ENCODE results near the gene ARHGAP15. TPM values are rescaled to one million over a fixed set of nuclear protein-coding genes. Genes with fewer than 3 reads are reported as not detected.

Gene ARHGAP15
- polyA plus RNA-seq, 2 donors, result 0.69 to 1.1 TPM

GRCh38 chr2:143717536-143718168 lies 588.4 kb downstream of the ARHGAP15 start:
- H3K9me3 ChIP-seq (ENCODE audit: control insufficient read depth in 2 of 2, insufficient read depth in 1 of 2, low read depth in 1 of 2, low read length in 1 of 2), result peaks cover 0 to 4% of the 10 kb centered on the region in 2 donors
- H3K27me3 ChIP-seq (ENCODE audit: control insufficient read depth in 1 of 2, insufficient read depth in 2 of 2, low read length in 2 of 2), result peaks cover 0 to 2% of the 10 kb centered on the region in 2 donors
- no peaks in the 10 kb centered on the region for H3K36me3 ChIP-seq (ENCODE audit: control insufficient read depth in 2 of 2, insufficient read depth in 2 of 2, low read length in 1 of 2)
- WGBS, 2 donors, result 56 to 60% methylated on average over 10 of the region's 10 CpGs
- no peak overlapping the region for H3K4me3 ChIP-seq (ENCODE audit: low read depth in 1 of 2, low read length in 2 of 2)
- H3K27ac ChIP-seq (ENCODE audit: low read depth in 2 of 2, low read length in 1 of 2), result no peak overlapping the region
- no peaks in the 10 kb centered on the region for H3K4me1 ChIP-seq (ENCODE audit: control insufficient read depth in 2 of 2, insufficient read depth in 2 of 2, low read length in 1 of 2)

GRCh38 chr2:143718745-143719144 lies 589.5 kb downstream of the ARHGAP15 start:
- Histone ChIP-seq H3K27ac (ENCODE audit: low read depth in 2 of 2, low read length in 1 of 2) (no peak overlapping the region), H3K27me3 (ENCODE audit: control insufficient read depth in 1 of 2, insufficient read depth in 2 of 2, low read length in 2 of 2) (no peaks in the 10 kb centered on the region), H3K4me3 (ENCODE audit: low read depth in 1 of 2, low read length in 2 of 2) (no peak overlapping the region), H3K9me3 (ENCODE audit: control insufficient read depth in 2 of 2, insufficient read depth in 1 of 2, low read depth in 1 of 2, low read length in 1 of 2) (peaks cover 0 to 3% of the 10 kb centered on the region in 2 donors), H3K4me1 (ENCODE audit: control insufficient read depth in 2 of 2, insufficient read depth in 2 of 2, low read length in 1 of 2) (no peaks in the 10 kb centered on the region), H3K36me3 (ENCODE audit: control insufficient read depth in 2 of 2, insufficient read depth in 2 of 2, low read length in 1 of 2) (no peaks in the 10 kb centered on the region)
- WGBS, 2 donors, result 75 to 83% methylated on average over 2 of the region's 2 CpGs

GRCh38 chr2:143719406-143719805 lies 590.2 kb downstream of the ARHGAP15 start:
- Histone ChIP-seq H3K27me3 (ENCODE audit: control insufficient read depth in 1 of 2, insufficient read depth in 2 of 2, low read length in 2 of 2) (no peaks in the 10 kb centered on the region), H3K9me3 (ENCODE audit: control insufficient read depth in 2 of 2, insufficient read depth in 1 of 2, low read depth in 1 of 2, low read length in 1 of 2) (no peaks in the 10 kb centered on the region), H3K27ac (ENCODE audit: low read depth in 2 of 2, low read length in 1 of 2) (no peak overlapping the region), H3K4me1 (ENCODE audit: control insufficient read depth in 2 of 2, insufficient read depth in 2 of 2, low read length in 1 of 2) (no peaks in the 10 kb centered on the region), H3K36me3 (ENCODE audit: control insufficient read depth in 2 of 2, insufficient read depth in 2 of 2, low read length in 1 of 2) (no peaks in the 10 kb centered on the region), H3K4me3 (ENCODE audit: low read depth in 1 of 2, low read length in 2 of 2) (no peak overlapping the region)
- WGBS, 2 donors, result 67 to 80% methylated on average over 2 of the region's 2 CpGs

DNA sequence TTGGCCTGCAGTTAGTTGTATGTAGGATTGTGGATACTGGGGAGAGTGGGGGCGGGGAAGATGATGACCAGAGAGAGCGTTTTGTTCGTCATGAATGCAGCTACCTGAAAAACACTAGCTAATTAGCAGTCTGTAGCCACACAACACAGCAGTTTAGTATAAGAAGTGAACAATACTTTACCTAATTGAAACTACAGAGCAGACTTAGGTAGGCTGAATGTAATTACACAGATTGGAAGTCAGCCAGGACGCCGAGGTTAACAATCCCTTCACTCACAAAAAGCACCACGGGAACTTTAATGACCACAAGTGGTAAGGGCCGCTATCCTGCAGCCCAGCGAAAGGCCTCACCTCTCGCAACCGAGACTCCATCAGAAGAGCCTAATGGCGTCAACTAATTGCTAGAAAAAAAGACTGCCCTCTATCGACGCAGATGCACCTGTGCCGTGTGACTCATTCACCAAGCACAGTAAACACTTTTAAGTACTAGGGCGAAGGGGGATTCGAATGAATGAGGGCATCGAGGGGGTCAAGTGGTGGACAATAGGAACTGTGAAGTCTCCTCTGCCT lies 591.0 kb downstream of the ARHGAP15 start:
- 87 to 91% methylated on average over 17 of the region's 17 CpGs for WGBS, 2 donors
- H3K36me3 ChIP-seq (ENCODE audit: control insufficient read depth in 2 of 2, insufficient read depth in 2 of 2, low read length in 1 of 2), result no peaks in the 10 kb centered on the region
- no peaks in the 10 kb centered on the region for H3K9me3 ChIP-seq (ENCODE audit: control insufficient read depth in 2 of 2, insufficient read depth in 1 of 2, low read depth in 1 of 2, low read length in 1 of 2)
- H3K4me3 ChIP-seq (ENCODE audit: low read depth in 1 of 2, low read length in 2 of 2), result no peak overlapping the region
- H3K27me3 ChIP-seq (ENCODE audit: control insufficient read depth in 1 of 2, insufficient read depth in 2 of 2, low read length in 2 of 2), result no peaks in the 10 kb centered on the region
- no peak overlapping the region for H3K27ac ChIP-seq (ENCODE audit: low read depth in 2 of 2, low read length in 1 of 2)
- no peaks in the 10 kb centered on the region for H3K4me1 ChIP-seq (ENCODE audit: control insufficient read depth in 2 of 2, insufficient read depth in 2 of 2, low read length in 1 of 2)

- Histone ChIP-seq H3K4me1 (ENCODE audit: control insufficient read depth in 2 of 2, insufficient read depth in 2 of 2, low read length in 1 of 2) (no peaks in the 10 kb centered on the region), H3K4me3 (ENCODE audit: low read depth in 1 of 2, low read length in 2 of 2) (no peak overlapping the region), H3K36me3 (ENCODE audit: control insufficient read depth in 2 of 2, insufficient read depth in 2 of 2, low read length in 1 of 2) (no peaks in the 10 kb centered on the region), H3K27ac (ENCODE audit: low read depth in 2 of 2, low read length in 1 of 2) (no peak overlapping the region), H3K9me3 (ENCODE audit: control insufficient read depth in 2 of 2, insufficient read depth in 1 of 2, low read depth in 1 of 2, low read length in 1 of 2) (no peaks in the 10 kb centered on the region), H3K27me3 (ENCODE audit: control insufficient read depth in 1 of 2, insufficient read depth in 2 of 2, low read length in 2 of 2) (no peaks in the 10 kb centered on the region)
- 65 to 80% methylated on average over 2 of the region's 2 CpGs for WGBS, 2 donors
Measured at GRCh38 chr2:143725400-143725799, 596.2 kb downstream of the ARHGAP15 start.

DNA sequence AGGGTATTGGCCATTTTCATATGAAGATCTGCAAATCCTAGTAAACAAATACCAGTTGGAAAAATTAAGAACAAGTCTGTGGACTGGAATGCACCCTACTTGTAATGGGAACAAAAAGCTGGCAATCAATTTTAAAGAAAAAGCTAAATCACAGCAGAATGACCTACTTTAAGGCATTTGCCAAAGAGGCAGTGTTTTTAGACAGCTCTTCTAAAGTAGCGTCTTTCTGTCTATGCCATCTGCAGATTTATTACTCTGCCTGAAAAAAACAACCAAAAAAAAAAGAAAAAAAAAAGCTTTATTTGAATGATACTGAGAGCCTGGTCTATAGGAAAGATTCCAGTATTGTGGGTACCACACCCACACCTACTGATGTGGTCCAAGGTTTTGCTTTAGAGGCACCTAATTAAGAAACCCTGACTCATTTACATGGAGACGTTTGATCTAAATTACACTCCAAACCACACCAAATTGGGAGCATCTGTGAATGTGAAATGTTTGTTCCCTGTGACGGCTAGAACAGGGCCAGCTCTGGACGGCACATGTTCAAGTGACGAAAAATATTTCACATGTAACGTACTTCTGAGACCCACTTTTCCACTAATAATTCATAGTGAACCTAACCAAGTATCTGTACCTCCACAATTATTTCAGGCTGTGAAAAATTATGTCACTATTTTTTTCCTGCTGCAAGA lies 597.1 kb downstream of the ARHGAP15 start:
- Histone ChIP-seq H3K9me3 (ENCODE audit: control insufficient read depth in 2 of 2, insufficient read depth in 1 of 2, low read depth in 1 of 2, low read length in 1 of 2) (no peaks in the 10 kb centered on the region), H3K27me3 (ENCODE audit: control insufficient read depth in 1 of 2, insufficient read depth in 2 of 2, low read length in 2 of 2) (no peaks in the 10 kb centered on the region), H3K27ac (ENCODE audit: low read depth in 2 of 2, low read length in 1 of 2) (no peak overlapping the region), H3K4me1 (ENCODE audit: control insufficient read depth in 2 of 2, insufficient read depth in 2 of 2, low read length in 1 of 2) (no peaks in the 10 kb centered on the region), H3K36me3 (ENCODE audit: control insufficient read depth in 2 of 2, insufficient read depth in 2 of 2, low read length in 1 of 2) (no peaks in the 10 kb centered on the region), H3K4me3 (ENCODE audit: low read depth in 1 of 2, low read length in 2 of 2) (no peak overlapping the region)
- 72 to 79% methylated on average over 6 of the region's 6 CpGs for WGBS, 2 donors

- no peak overlapping the region for H3K4me3 ChIP-seq (ENCODE audit: low read depth in 1 of 2, low read length in 2 of 2)
- no peak overlapping the region for H3K27ac ChIP-seq (ENCODE audit: low read depth in 2 of 2, low read length in 1 of 2)
- 67 to 78% methylated on average over 7 of the region's 7 CpGs for whole genome bisulfite sequencing, 2 donors
- no peaks in the 10 kb centered on the region for H3K4me1 ChIP-seq (ENCODE audit: control insufficient read depth in 2 of 2, insufficient read depth in 2 of 2, low read length in 1 of 2)
- no peaks in the 10 kb centered on the region for H3K27me3 ChIP-seq (ENCODE audit: control insufficient read depth in 1 of 2, insufficient read depth in 2 of 2, low read length in 2 of 2)
- no peaks in the 10 kb centered on the region for H3K36me3 ChIP-seq (ENCODE audit: control insufficient read depth in 2 of 2, insufficient read depth in 2 of 2, low read length in 1 of 2)
- H3K9me3 ChIP-seq (ENCODE audit: control insufficient read depth in 2 of 2, insufficient read depth in 1 of 2, low read depth in 1 of 2, low read length in 1 of 2), result no peaks in the 10 kb centered on the region
Measured at GRCh38 chr2:143728498-143728897, 599.3 kb downstream of the ARHGAP15 start.

DNA sequence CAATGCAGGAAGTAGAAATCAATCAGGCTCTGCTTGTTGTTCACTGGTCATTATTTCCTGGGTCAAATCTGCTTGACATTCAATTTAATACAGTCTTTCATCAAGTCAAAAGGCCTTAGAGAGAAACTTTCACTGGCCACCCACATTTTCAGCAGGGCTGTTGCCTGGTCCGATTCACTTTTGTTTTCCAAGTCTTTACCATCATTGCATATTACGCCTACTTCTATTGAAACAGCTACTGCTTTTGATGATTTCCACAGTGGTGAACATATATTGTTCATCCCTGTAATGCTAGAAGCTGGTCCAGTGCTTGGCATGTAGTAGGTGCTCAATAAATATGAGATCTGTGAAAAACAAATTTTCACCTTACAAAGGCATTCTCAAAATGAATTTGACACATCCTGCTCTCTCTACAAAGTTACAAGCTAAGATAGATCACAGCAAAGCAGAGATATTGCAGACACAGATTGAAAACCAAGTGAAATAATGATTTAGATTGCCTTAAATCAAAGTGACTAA lies 600.1 kb downstream of the ARHGAP15 start:
- Histone ChIP-seq H3K4me3 (ENCODE audit: low read depth in 1 of 2, low read length in 2 of 2) (no peak overlapping the region), H3K27me3 (ENCODE audit: control insufficient read depth in 1 of 2, insufficient read depth in 2 of 2, low read length in 2 of 2) (no peaks in the 10 kb centered on the region), H3K4me1 (ENCODE audit: control insufficient read depth in 2 of 2, insufficient read depth in 2 of 2, low read length in 1 of 2) (no peaks in the 10 kb centered on the region), H3K9me3 (ENCODE audit: control insufficient read depth in 2 of 2, insufficient read depth in 1 of 2, low read depth in 1 of 2, low read length in 1 of 2) (no peaks in the 10 kb centered on the region), H3K27ac (ENCODE audit: low read depth in 2 of 2, low read length in 1 of 2) (no peak overlapping the region), H3K36me3 (ENCODE audit: control insufficient read depth in 2 of 2, insufficient read depth in 2 of 2, low read length in 1 of 2) (no peaks in the 10 kb centered on the region)
- WGBS, 2 donors, result 87 to 89% methylated on average over 2 of the region's 2 CpGs

- WGBS, 2 donors, result 54 to 61% methylated on average over 6 of the region's 6 CpGs
- Histone ChIP-seq H3K27ac (ENCODE audit: low read depth in 2 of 2, low read length in 1 of 2) (no peak overlapping the region), H3K36me3 (ENCODE audit: control insufficient read depth in 2 of 2, insufficient read depth in 2 of 2, low read length in 1 of 2) (no peaks in the 10 kb centered on the region), H3K9me3 (ENCODE audit: control insufficient read depth in 2 of 2, insufficient read depth in 1 of 2, low read depth in 1 of 2, low read length in 1 of 2) (no peaks in the 10 kb centered on the region), H3K4me1 (ENCODE audit: control insufficient read depth in 2 of 2, insufficient read depth in 2 of 2, low read length in 1 of 2) (no peaks in the 10 kb centered on the region), H3K27me3 (ENCODE audit: control insufficient read depth in 1 of 2, insufficient read depth in 2 of 2, low read length in 2 of 2) (no peaks in the 10 kb centered on the region), H3K4me3 (ENCODE audit: low read depth in 1 of 2, low read length in 2 of 2) (no peak overlapping the region)
Measured at GRCh38 chr2:143730155-143730952, 601.1 kb downstream of the ARHGAP15 start.
